Measurements from ENCODE around the gene RAB19.
"Not testable (repeated sequence)": the region's sequence is repeated elsewhere in the genome, so short reads cannot be mapped to it uniquely, and the experiment has no call there.

RAB19 gene

DNA sequence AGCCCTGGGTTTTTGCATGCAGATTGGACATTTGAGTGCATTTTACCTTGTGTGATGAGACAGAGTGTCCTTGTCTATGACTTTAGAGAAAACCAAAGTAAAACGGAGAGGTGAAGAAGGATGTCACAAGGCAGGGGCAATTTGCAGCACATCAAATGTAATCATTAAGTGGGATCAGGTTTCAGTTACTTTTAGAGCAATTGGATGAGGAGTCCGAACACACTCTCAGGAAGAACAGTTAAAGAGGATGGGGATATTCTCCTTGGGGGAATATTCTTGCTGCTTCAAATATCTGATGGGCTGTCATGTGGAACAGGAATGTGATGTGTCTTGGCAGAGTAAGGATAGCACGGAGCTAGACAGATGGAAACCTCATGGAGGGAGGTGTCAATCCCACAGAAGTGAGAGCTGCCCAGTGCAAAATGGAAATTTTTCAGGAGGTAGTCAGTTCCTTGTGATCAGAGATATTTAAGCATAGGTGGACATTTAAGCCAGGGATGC is 757 bp downstream of the RAB19 start:
- no peaks in the 10 kb centered on the region for H3K9me3 ChIP-seq (ENCODE audit: control insufficient read depth in 2 of 2, low read length in 2 of 2)
- no peaks in the 10 kb centered on the region for H3K36me3 ChIP-seq (ENCODE audit: control insufficient read depth in 2 of 2, insufficient read depth in 2 of 2, low read length in 2 of 2)
- H3K9ac ChIP-seq (ENCODE audit: low read length in 2 of 2), result no peak overlapping the region
- peaks cover 7% of the 10 kb centered on the region for H3K4me1 ChIP-seq (ENCODE audit: control insufficient read depth, insufficient read depth, low read length)
- no peak overlapping the region for H3K4me3 ChIP-seq (ENCODE audit: low read length in 2 of 2)
- H3K27me3 ChIP-seq (ENCODE audit: control insufficient read depth in 1 of 2, insufficient read depth in 2 of 2, low read length in 2 of 2), result peaks cover 5 to 14% of the 10 kb centered on the region in 2 donors
- no peak overlapping the region for H3K27ac ChIP-seq (ENCODE audit: low read length)

DNA sequence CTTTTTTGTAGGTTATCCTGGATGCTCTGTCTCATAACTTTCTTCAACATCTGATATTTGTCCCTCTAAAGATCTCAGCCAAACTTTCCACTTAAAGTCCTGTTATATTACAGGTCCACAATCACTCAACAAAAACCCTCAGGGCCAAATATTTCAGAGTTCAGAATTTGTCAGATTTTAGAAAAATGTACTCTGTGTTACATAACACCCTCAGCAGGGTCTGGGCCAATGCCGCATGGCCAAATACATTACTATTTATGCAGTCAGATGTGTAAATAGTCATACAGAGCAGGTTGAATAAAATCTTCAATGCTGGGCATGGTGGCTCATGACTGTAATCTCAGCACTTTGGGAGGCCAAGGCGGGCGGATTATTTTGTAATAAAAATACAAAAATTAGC is 11.5 kb downstream of the RAB19 start:
- no peaks in the 10 kb centered on the region for H3K9me3 ChIP-seq (ENCODE audit: control insufficient read depth in 2 of 2, low read length in 2 of 2)
- H3K36me3 ChIP-seq (ENCODE audit: control insufficient read depth in 2 of 2, insufficient read depth in 2 of 2, low read length in 2 of 2), result no peaks in the 10 kb centered on the region
- no peaks in the 10 kb centered on the region for H3K4me1 ChIP-seq (ENCODE audit: control insufficient read depth, insufficient read depth, low read length)
- no peak overlapping the region for H3K27ac ChIP-seq (ENCODE audit: low read length)
- peaks cover 2 to 3% of the 10 kb centered on the region in 2 donors for H3K27me3 ChIP-seq (ENCODE audit: control insufficient read depth in 1 of 2, insufficient read depth in 2 of 2, low read length in 2 of 2)
- no peak overlapping the region for H3K4me3 ChIP-seq (ENCODE audit: low read length in 2 of 2)
- no peak overlapping the region for H3K9ac ChIP-seq (ENCODE audit: low read length in 2 of 2)

DNA sequence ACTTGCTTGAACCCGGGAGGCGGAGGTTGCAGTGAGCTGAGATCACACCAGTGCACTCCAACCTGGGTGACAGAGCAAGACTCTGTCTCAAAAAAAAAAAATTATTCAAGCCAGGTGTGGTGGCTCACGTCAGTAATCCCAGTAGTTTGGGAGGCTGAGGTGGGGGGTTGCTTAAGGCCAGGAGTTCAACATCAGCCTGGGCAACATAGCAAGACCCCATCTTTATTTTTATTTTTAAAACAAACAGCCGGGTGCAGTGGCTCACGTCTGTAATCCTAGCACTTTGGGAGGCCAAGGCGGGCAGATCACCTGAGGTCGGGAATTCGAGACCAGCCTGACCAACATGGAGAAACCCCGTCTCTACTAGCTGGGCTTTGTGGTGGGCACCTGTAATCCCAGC is 12.0 kb downstream of the RAB19 start:
- not testable (repeated sequence) for H3K4me3 ChIP-seq (ENCODE audit: low read length in 2 of 2); H3K36me3 ChIP-seq (ENCODE audit: control insufficient read depth in 2 of 2, insufficient read depth in 2 of 2, low read length in 2 of 2); H3K27ac ChIP-seq (ENCODE audit: low read length); H3K27me3 ChIP-seq (ENCODE audit: control insufficient read depth in 1 of 2, insufficient read depth in 2 of 2, low read length in 2 of 2); H3K4me1 ChIP-seq (ENCODE audit: control insufficient read depth, insufficient read depth, low read length); H3K9me3 ChIP-seq (ENCODE audit: control insufficient read depth in 2 of 2, low read length in 2 of 2); H3K9ac ChIP-seq (ENCODE audit: low read length in 2 of 2)

DNA sequence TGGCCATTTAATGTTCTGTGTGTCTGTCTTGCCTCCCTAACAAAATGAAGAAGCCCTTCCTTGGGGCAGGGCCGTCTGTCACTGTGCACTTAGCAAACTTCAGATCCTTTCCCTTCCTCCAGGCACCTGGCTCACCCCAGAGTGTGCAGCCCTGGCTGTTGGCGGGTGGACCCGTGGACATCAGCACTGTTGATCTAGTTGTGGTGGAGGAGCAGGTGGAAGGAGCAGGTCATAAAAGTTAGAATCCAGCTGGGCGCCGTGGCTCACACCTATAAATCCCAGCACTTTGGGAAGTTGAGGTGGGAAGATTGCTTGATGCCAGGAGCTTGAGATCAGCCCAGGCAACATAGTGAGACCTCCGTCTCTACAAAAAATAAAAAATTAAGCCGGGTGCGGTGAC is 12.7 kb downstream of the RAB19 start:
- H3K9ac ChIP-seq (ENCODE audit: low read length in 2 of 2), result no peak overlapping the region
- H3K4me1 ChIP-seq (ENCODE audit: control insufficient read depth, insufficient read depth, low read length), result no peaks in the 10 kb centered on the region
- H3K4me3 ChIP-seq (ENCODE audit: low read length in 2 of 2), result no peak overlapping the region
- no peak overlapping the region for H3K27ac ChIP-seq (ENCODE audit: low read length)
- H3K36me3 ChIP-seq (ENCODE audit: control insufficient read depth in 2 of 2, insufficient read depth in 2 of 2, low read length in 2 of 2), result no peaks in the 10 kb centered on the region
- H3K27me3 ChIP-seq (ENCODE audit: control insufficient read depth in 1 of 2, insufficient read depth in 2 of 2, low read length in 2 of 2), result peaks cover 2 to 3% of the 10 kb centered on the region in 2 donors
- H3K9me3 ChIP-seq (ENCODE audit: control insufficient read depth in 2 of 2, low read length in 2 of 2), result no peaks in the 10 kb centered on the region

DNA sequence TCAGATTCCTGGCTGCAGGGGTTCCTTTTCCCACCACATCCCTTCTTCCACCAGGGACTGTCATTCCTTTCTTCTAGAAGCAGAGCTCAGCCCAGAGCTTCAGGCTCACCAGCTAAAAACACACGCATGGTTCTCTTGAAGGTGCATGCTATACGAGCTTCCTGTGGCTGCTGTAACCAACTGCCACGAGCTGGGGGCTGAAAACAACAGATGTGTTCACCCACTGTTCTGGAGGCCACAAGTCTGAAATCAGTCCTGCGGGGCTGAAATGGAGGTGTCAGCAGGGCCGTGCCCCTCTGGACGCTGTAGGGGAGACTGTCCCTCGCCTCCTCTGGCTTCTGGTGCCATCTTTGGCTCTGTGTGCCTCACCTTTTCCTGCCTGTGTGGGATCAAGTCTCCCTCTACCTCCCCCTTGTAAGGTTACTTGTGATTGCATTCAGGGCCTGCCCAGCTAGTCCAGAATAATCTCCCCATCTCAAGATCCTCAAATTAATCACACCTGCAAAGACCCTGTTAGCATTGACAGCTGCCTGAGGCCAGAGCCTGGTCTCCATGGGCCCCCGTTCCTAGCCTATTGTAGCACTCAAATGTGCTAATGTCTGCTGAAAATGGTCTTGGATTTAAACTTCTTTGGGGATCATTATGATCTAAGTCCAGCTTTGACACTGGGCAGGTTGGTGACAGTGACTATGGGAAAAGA is 13.7 kb downstream of the RAB19 start:
- Histone ChIP-seq H3K27ac (ENCODE audit: low read length) (no peak overlapping the region), H3K36me3 (ENCODE audit: control insufficient read depth in 2 of 2, insufficient read depth in 2 of 2, low read length in 2 of 2) (no peaks in the 10 kb centered on the region)

DNA sequence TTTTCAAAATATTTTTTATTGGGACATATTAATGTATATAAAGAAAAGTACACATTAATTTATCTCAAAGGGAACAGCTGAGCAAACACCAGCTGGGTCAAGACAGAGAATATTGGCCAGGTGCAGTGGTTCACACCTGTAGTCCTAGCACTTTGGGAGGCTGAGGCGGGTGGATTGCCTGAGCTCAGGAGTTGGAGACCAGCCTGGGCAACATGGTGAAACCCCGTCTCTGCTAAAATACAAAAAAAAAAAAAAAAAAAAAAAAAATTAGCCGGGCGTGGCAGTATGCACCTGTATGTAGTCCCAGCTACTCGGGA is 14.3 kb downstream of the RAB19 start:
- H3K27me3 ChIP-seq (ENCODE audit: control insufficient read depth in 1 of 2, insufficient read depth in 2 of 2, low read length in 2 of 2); H3K27ac ChIP-seq (ENCODE audit: low read length); H3K4me1 ChIP-seq (ENCODE audit: control insufficient read depth, insufficient read depth, low read length); H3K9ac ChIP-seq (ENCODE audit: low read length in 2 of 2); H3K4me3 ChIP-seq (ENCODE audit: low read length in 2 of 2); H3K36me3 ChIP-seq (ENCODE audit: control insufficient read depth in 2 of 2, insufficient read depth in 2 of 2, low read length in 2 of 2); H3K9me3 ChIP-seq (ENCODE audit: control insufficient read depth in 2 of 2, low read length in 2 of 2): not testable (repeated sequence)

More for the DNA sequence above, 13.7 kb downstream of the RAB19 start:
- H3K4me1 ChIP-seq (ENCODE audit: control insufficient read depth, insufficient read depth, low read length), result no peaks in the 10 kb centered on the region
- no peaks in the 10 kb centered on the region for H3K9me3 ChIP-seq (ENCODE audit: control insufficient read depth in 2 of 2, low read length in 2 of 2)
- H3K4me3 ChIP-seq (ENCODE audit: low read length in 2 of 2), result no peak overlapping the region
- H3K27me3 ChIP-seq (ENCODE audit: control insufficient read depth in 1 of 2, insufficient read depth in 2 of 2, low read length in 2 of 2), result peaks cover 2 to 3% of the 10 kb centered on the region in 2 donors
- H3K9ac ChIP-seq (ENCODE audit: low read length in 2 of 2), result no peak overlapping the region

DNA sequence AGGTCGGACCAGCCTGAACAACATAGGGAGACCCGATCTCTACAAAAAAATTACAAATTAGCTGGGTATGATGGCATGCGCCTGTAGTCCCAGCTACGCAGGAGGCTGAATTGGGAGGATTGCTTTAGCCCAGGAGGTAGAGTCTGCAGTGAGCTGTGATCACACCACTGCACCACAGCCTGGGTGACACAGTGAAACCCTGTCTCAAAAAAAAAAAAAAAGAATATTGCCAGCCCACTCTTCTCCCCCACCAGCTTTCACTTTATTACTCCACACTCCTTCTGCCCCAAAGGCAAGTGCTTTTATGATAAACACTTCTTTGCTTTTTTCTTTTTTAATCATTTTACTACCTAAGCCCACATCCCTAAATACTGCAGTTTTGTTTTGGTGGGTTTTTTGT is 14.8 kb downstream of the RAB19 start:
- no peak overlapping the region for H3K9ac ChIP-seq (ENCODE audit: low read length in 2 of 2)
- no peaks in the 10 kb centered on the region for H3K9me3 ChIP-seq (ENCODE audit: control insufficient read depth in 2 of 2, low read length in 2 of 2)
- no peak overlapping the region for H3K27ac ChIP-seq (ENCODE audit: low read length)
- no peak overlapping the region for H3K4me3 ChIP-seq (ENCODE audit: low read length in 2 of 2)
- peaks cover 2 to 3% of the 10 kb centered on the region in 2 donors for H3K27me3 ChIP-seq (ENCODE audit: control insufficient read depth in 1 of 2, insufficient read depth in 2 of 2, low read length in 2 of 2)
- no peaks in the 10 kb centered on the region for H3K36me3 ChIP-seq (ENCODE audit: control insufficient read depth in 2 of 2, insufficient read depth in 2 of 2, low read length in 2 of 2)
- no peaks in the 10 kb centered on the region for H3K4me1 ChIP-seq (ENCODE audit: control insufficient read depth, insufficient read depth, low read length)

DNA sequence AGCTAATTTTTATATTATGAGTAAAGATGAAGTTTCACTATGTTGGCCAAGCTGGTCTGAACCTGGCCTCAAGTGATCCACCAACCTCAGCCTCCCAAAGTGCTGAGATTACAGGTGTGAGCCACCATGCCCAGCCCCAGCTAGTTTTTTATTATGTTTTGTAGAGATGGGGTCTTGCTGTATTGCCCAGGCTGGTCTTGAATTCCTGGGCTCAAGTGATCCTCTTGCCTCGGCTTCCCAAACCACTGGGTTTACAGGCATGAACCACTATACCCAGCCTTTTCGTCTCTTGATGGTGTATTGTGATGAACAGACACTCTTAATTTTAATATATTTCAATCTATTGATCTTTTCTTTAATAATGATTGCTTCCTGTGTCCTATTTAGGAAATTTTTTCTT is 17.7 kb downstream of the RAB19 start:
- no peaks in the 10 kb centered on the region for H3K4me1 ChIP-seq (ENCODE audit: control insufficient read depth, insufficient read depth, low read length)
- no peak overlapping the region for H3K4me3 ChIP-seq (ENCODE audit: low read length in 2 of 2)
- peaks cover 0 to under 1% of the 10 kb centered on the region in 2 donors for H3K27me3 ChIP-seq (ENCODE audit: control insufficient read depth in 1 of 2, insufficient read depth in 2 of 2, low read length in 2 of 2)
- no peaks in the 10 kb centered on the region for H3K9me3 ChIP-seq (ENCODE audit: control insufficient read depth in 2 of 2, low read length in 2 of 2)
- H3K9ac ChIP-seq (ENCODE audit: low read length in 2 of 2), result no peak overlapping the region
- H3K36me3 ChIP-seq (ENCODE audit: control insufficient read depth in 2 of 2, insufficient read depth in 2 of 2, low read length in 2 of 2), result no peaks in the 10 kb centered on the region
- no peak overlapping the region for H3K27ac ChIP-seq (ENCODE audit: low read length)

DNA sequence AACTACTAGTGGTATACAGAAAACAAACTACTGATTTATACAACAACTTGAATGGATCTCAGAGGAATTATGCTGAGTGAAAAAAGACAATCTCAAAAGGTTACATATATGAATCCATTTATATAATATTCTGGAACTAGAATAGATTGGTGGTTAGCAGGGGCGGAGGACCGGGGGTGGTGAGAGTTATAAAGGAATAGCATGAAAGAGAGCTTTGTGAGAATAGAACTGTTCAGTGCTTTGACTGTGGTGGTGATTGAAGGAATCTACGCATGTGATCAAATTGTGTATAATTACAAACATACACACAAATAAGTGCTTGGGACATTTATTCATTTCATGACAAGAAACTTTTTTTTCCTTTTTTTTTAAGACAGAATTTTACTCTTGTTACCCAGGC is 19.6 kb downstream of the RAB19 start:
- Histone ChIP-seq H3K36me3 (ENCODE audit: control insufficient read depth in 2 of 2, insufficient read depth in 2 of 2, low read length in 2 of 2) (no peaks in the 10 kb centered on the region), H3K4me3 (ENCODE audit: low read length in 2 of 2) (no peak overlapping the region), H3K4me1 (ENCODE audit: control insufficient read depth, insufficient read depth, low read length) (no peaks in the 10 kb centered on the region), H3K27ac (ENCODE audit: low read length) (no peak overlapping the region), H3K9ac (ENCODE audit: low read length in 2 of 2) (no peak overlapping the region), H3K27me3 (ENCODE audit: control insufficient read depth in 1 of 2, insufficient read depth in 2 of 2, low read length in 2 of 2) (no peaks in the 10 kb centered on the region), H3K9me3 (ENCODE audit: control insufficient read depth in 2 of 2, low read length in 2 of 2) (no peaks in the 10 kb centered on the region)

DNA sequence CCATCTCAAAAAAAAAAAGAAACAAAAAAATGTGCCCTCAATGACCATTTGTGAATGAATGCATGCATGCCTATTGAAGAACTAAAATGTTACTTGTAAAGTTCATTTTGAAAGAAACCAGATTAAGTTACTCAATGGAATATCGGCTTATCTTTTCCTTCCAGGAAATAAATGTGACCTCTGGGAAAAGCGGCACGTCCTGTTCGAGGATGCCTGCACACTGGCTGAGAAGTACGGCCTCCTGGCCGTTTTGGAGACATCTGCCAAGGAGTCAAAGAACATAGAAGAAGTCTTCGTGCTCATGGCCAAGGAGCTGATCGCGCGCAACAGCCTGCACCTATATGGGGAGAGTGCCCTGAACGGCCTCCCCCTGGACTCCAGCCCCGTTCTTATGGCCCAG is 21.9 kb downstream of the RAB19 start:
- Histone ChIP-seq H3K9me3 (ENCODE audit: control insufficient read depth in 2 of 2, low read length in 2 of 2) (no peaks in the 10 kb centered on the region), H3K9ac (ENCODE audit: low read length in 2 of 2) (no peak overlapping the region), H3K36me3 (ENCODE audit: control insufficient read depth in 2 of 2, insufficient read depth in 2 of 2, low read length in 2 of 2) (no peaks in the 10 kb centered on the region), H3K4me3 (ENCODE audit: low read length in 2 of 2) (no peak overlapping the region), H3K4me1 (ENCODE audit: control insufficient read depth, insufficient read depth, low read length) (no peaks in the 10 kb centered on the region), H3K27ac (ENCODE audit: low read length) (no peak overlapping the region), H3K27me3 (ENCODE audit: control insufficient read depth in 1 of 2, insufficient read depth in 2 of 2, low read length in 2 of 2) (no peaks in the 10 kb centered on the region)

DNA sequence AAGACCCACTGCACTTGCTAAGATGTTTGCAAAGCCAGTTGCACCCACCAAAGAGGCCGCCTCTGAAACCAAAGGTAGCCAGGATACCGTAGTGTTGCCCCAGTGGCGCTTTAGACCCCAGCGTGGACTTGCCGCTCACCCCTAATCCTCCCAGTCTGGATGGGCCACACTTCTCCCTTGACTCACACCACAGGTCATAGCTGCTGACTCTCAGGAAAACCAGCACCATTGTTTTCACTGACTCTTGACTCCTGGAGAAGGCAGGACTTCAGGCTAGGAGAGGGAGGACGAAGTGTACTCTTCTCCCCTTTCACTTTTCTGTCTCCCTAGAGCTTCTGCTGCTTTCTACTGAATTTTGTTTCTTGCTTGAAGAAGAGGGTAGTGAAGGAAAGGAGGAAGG is 22.3 kb downstream of the RAB19 start:
- no peak overlapping the region for H3K27ac ChIP-seq (ENCODE audit: low read length)
- no peaks in the 10 kb centered on the region for H3K9me3 ChIP-seq (ENCODE audit: control insufficient read depth in 2 of 2, low read length in 2 of 2)

More for the DNA sequence above, 22.3 kb downstream of the RAB19 start:
- H3K4me3 ChIP-seq (ENCODE audit: low read length in 2 of 2), result no peak overlapping the region
- no peaks in the 10 kb centered on the region for H3K36me3 ChIP-seq (ENCODE audit: control insufficient read depth in 2 of 2, insufficient read depth in 2 of 2, low read length in 2 of 2)
- no peaks in the 10 kb centered on the region for H3K27me3 ChIP-seq (ENCODE audit: control insufficient read depth in 1 of 2, insufficient read depth in 2 of 2, low read length in 2 of 2)
- no peaks in the 10 kb centered on the region for H3K4me1 ChIP-seq (ENCODE audit: control insufficient read depth, insufficient read depth, low read length)
- no peak overlapping the region for H3K9ac ChIP-seq (ENCODE audit: low read length in 2 of 2)
